Astrocyte of the spinal cord (primary cell): Measurements from ENCODE around the gene SSBP2.
A peak's percentile ranks its signal among the peaks of the same experiment; 100 is the strongest.

Source experiments
- DNase-seq: peaks from one replicate; pipeline ENCODE4 v3.0.0; 2011; ENCODE audit warnings: low read depth, low spot score
- H3K4me3 ChIP-seq: 2 replicates; pipeline ENCODE4 v1.5.1; 2011; ENCODE audit warnings: low read depth, mild to moderate bottlenecking, low read length, moderate library complexity
- in situ Hi-C: cut with HindIII; loops from 2 replicates; pipeline ENCODE4 v1.10.0; 2017; ENCODE audit warnings: low sequenced_read_pairs
- TF ChIP-seq, protein P1 (sequence below): IDR thresholded peaks from 2 replicates; pipeline ENCODE4 v1.5.1; 2012; ENCODE audit warnings: low read depth, mild to moderate bottlenecking, low read length, inconsistent platforms

The SSBP2 gene

DNA sequence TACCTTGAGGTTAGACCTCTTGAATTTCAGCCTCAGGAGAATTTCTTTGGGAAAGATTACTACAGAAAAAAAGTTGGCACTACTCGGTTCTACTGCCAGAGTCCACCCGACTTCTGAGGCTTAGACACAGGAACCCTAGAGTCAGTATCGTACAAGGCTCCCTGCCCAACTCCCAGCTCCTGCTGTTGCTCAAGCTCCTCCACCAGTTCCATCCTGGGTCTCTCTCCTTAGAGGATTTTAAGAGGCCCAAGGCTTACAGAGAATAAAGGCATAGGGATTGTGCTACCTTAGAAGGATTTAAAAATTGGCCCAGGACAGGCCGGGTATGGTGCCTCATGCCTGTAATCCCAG, 29.0 kb upstream of the SSBP2 start:
- in situ Hi-C loops, result no loop called here
- H3K4me3 ChIP-seq, result no peak overlapping the region
- TF ChIP-seq, protein P1, sequence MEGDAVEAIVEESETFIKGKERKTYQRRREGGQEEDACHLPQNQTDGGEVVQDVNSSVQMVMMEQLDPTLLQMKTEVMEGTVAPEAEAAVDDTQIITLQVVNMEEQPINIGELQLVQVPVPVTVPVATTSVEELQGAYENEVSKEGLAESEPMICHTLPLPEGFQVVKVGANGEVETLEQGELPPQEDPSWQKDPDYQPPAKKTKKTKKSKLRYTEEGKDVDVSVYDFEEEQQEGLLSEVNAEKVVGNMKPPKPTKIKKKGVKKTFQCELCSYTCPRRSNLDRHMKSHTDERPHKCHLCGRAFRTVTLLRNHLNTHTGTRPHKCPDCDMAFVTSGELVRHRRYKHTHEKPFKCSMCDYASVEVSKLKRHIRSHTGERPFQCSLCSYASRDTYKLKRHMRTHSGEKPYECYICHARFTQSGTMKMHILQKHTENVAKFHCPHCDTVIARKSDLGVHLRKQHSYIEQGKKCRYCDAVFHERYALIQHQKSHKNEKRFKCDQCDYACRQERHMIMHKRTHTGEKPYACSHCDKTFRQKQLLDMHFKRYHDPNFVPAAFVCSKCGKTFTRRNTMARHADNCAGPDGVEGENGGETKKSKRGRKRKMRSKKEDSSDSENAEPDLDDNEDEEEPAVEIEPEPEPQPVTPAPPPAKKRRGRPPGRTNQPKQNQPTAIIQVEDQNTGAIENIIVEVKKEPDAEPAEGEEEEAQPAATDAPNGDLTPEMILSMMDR, result no peak
- no peak for DNase-seq

- H3K4me3 ChIP-seq, result no peak overlapping the region
- TF ChIP-seq, protein P1, result no peak
- peak; percentile 53 for DNase-seq
- in situ Hi-C loops, result no loop called here
Observed at GRCh38 chr5:81779125-81779915, 28.4 kb upstream of the SSBP2 start.

GRCh38 chr5:81778642-81779041, 27.7 kb upstream of the SSBP2 start:
- H3K4me3 ChIP-seq, result no peak overlapping the region
- in situ Hi-C loops, result no loop called here
- peak; percentile 51 for DNase-seq
- TF ChIP-seq, protein P1, result no peak

- in situ Hi-C loops, result no loop called here
- TF ChIP-seq, protein P1, result no peak
- DNase-seq, result no peak
- no peak overlapping the region for H3K4me3 ChIP-seq
Observed at GRCh38 chr5:81776258-81776657, 25.4 kb upstream of the SSBP2 start.

DNA sequence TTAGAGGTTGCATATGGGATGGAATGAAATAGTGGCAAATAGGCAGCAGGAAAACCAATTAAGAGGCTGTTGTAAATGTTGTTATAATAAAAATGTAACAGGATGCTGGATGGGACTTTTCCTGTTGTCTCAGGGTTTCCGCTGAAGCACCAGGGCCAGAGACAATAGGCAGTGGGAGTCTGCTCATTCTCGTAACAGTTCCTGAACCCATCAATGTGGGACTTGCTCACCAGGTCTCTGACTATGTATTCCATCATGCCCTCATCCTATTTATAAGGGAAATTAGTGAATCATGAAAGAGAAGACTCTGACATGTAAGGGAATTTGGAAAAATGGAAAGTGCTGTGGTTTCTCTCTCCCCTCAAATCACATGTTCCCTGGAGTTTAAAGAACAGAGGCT, 23.5 kb upstream of the SSBP2 start:
- TF ChIP-seq, protein P1, result no peak
- no peak overlapping the region for H3K4me3 ChIP-seq
- no peak for DNase-seq
- in situ Hi-C loops, result no loop called here

GRCh38 chr5:81773574-81773973, 22.7 kb upstream of the SSBP2 start:
- in situ Hi-C loops, result no loop called here
- H3K4me3 ChIP-seq, result no peak overlapping the region
- no peak for DNase-seq
- TF ChIP-seq, protein P1, result no peak
